Lower leg skin (tissue), 3 donors: Measurements from ENCODE around the gene CLEC16A.

ENCODE experiments used
- CTCF ChIP-seq, 3 donors: fragments of 450-650 bp; IDR thresholded peaks; one replicate each; pipeline ENCODE4 v1.5.1; 2016; ENCODE audit warnings: antibody characterized with exemption in 3 of 3, mild to moderate bottlenecking in 3 of 3, moderate library complexity in 2 of 3
- POLR2A ChIP-seq, 2 donors: fragments of 450-650 bp; IDR thresholded peaks; one replicate each; pipeline ENCODE4 v1.6.1; 2016 to 2017; ENCODE audit warnings: antibody characterized with exemption in 2 of 2, mild to moderate bottlenecking in 1 of 2, moderate library complexity in 1 of 2

GRCh38 chr16:11151885-11152629 is 207.7 kb downstream of the CLEC16A start:
- no peak for TF ChIP-seq CTCF (IDR thresholded peaks at IDR 0.05)
- TF ChIP-seq POLR2A (IDR thresholded peaks at IDR 0.05): no peak
